GM23338 (cell line): ENCODE data around the gene EIF3B. TPM values are rescaled to one million over a fixed set of nuclear protein-coding genes. Genes with fewer than 3 reads are reported as not detected.

Experiments used
- ATAC-seq: fragments of 200-7000 bp; cut with Tn5 transposase; 3 replicates; pipeline ENCODE4 v1.9.1; 2020
- DNase-seq: peaks from one replicate; pipeline ENCODE4 v3.0.0-alpha.2; 2015; ENCODE audit warnings: low spot score
- H2AFZ ChIP-seq: fragments of 200-600 bp; sonication (generic); 2 replicates; pipeline ENCODE4 v1.8.0; 2016; ENCODE audit warnings: antibody characterized with exemption, mild to moderate bottlenecking, moderate library complexity
- H3F3A ChIP-seq: fragments of 200-600 bp; sonication (generic); replicated peaks from 2 replicates; pipeline ENCODE4 v1.8.0; 2017; ENCODE audit warnings: antibody characterized with exemption, mixed run types, low read depth
- H3K27ac ChIP-seq: fragments of 200-600 bp; sonication (generic); 2 replicates; pipeline ENCODE4 v1.6.1; 2016; ENCODE audit warnings: low read depth
- H3K27me3 ChIP-seq: fragments of 200-600 bp; sonication (generic); 2 replicates; pipeline ENCODE4 v1.8.0; 2016; ENCODE audit warnings: mild to moderate bottlenecking, mixed run types, moderate library complexity; ENCODE audit not compliant: insufficient read depth
- H3K36me3 ChIP-seq: fragments of 200-600 bp; sonication (generic); 2 replicates; pipeline ENCODE4 v1.8.0; 2016; ENCODE audit warnings: mild to moderate bottlenecking; ENCODE audit not compliant: insufficient read depth
- H3K4me1 ChIP-seq: fragments of 200-600 bp; sonication (generic); 2 replicates; pipeline ENCODE4 v1.8.0; 2016; ENCODE audit warnings: mild to moderate bottlenecking, moderate library complexity; ENCODE audit not compliant: insufficient read depth
- H3K4me2 ChIP-seq: fragments of 200-600 bp; sonication (generic); 2 replicates; pipeline ENCODE4 v1.7.1; 2017; ENCODE audit warnings: mixed run types
- H3K4me3 ChIP-seq: fragments of 200-600 bp; sonication (generic); 2 replicates; pipeline ENCODE4 v1.6.1; 2016; ENCODE audit warnings: mixed run types
- H3K79me2 ChIP-seq: fragments of 200-600 bp; sonication (generic); replicated peaks from 2 replicates; pipeline ENCODE4 v1.8.0; 2017; ENCODE audit warnings: mild to moderate bottlenecking; ENCODE audit not compliant: insufficient read depth
- H3K9me2 ChIP-seq: fragments of 200-600 bp; sonication (generic); 2 replicates; pipeline ENCODE4 v1.8.0; 2017; ENCODE audit not compliant: insufficient read depth
- H4K20me1 ChIP-seq: fragments of 200-600 bp; sonication (generic); replicated peaks from 2 replicates; pipeline ENCODE4 v1.8.0; 2017; ENCODE audit warnings: mild to moderate bottlenecking; ENCODE audit not compliant: insufficient read depth
- H3K27ac Mint-ChIP-seq: 2 replicates; pipeline ENCODE4 v1.8.0; 2020; ENCODE audit warnings: inconsistent platforms, mild to moderate bottlenecking, moderate library complexity, mixed read lengths
- H3K27me3 Mint-ChIP-seq: 3 replicates; pipeline ENCODE4 v1.8.0; 2022; ENCODE audit warnings: low read depth, mild to moderate bottlenecking, moderate library complexity, mixed read lengths, inconsistent platforms; ENCODE audit not compliant: insufficient read depth, poor library complexity
- H3K36me3 Mint-ChIP-seq: 3 replicates; pipeline ENCODE4 v1.8.0; 2021; ENCODE audit warnings: low read depth, mild to moderate bottlenecking, inconsistent platforms, moderate library complexity, mixed read lengths
- H3K4me1 Mint-ChIP-seq: 3 replicates; pipeline ENCODE4 v1.8.0; 2020; ENCODE audit warnings: mild to moderate bottlenecking, inconsistent platforms, mixed read lengths
- H3K4me3 Mint-ChIP-seq: 3 replicates; pipeline ENCODE4 v1.8.0; 2021; ENCODE audit warnings: moderate library complexity, mild to moderate bottlenecking, inconsistent platforms, mixed read lengths
- H3K9me3 Mint-ChIP-seq: 3 replicates; pipeline ENCODE4 v1.8.0; 2020; ENCODE audit warnings: moderate library complexity, mild to moderate bottlenecking, inconsistent platforms, mixed read lengths
- EZH2 ChIP-seq: fragments of 200-600 bp; sonication (generic); IDR thresholded peaks from one replicate; pipeline ENCODE4 v1.8.0; 2017; ENCODE audit warnings: antibody characterized with exemption, mild to moderate bottlenecking, low read depth; ENCODE audit not compliant: unreplicated experiment
- JUNB ChIP-seq: IDR thresholded peaks from one replicate; pipeline ENCODE4 v1.6.1; 2016; ENCODE audit warnings: antibody characterized with exemption; ENCODE audit not compliant: unreplicated experiment
- NANOG ChIP-seq: IDR thresholded peaks from 2 replicates; pipeline ENCODE4 v1.6.1; 2016; ENCODE audit warnings: antibody characterized with exemption, borderline replicate concordance
- STAT1 ChIP-seq: IDR thresholded peaks from one replicate; pipeline ENCODE4 v1.6.1; 2016; ENCODE audit warnings: antibody characterized with exemption; ENCODE audit not compliant: unreplicated experiment
- polyA plus RNA-seq: library from polyadenylated mRNA; unstranded; fragments of >200 nt; fragmentation: Nextera tagmentation; extraction: Ambion mirVana; gene quantifications from 2 replicates; pipeline ENCODE4 v1.2.1, GENCODE V29; 2016
- total RNA-seq: library from RNA; depleted of rRNA; stranded (reverse); fragments of >200 nt; shearing (Covaris generic); gene quantifications from 2 replicates; pipeline ENCODE4 v1.2.3, GENCODE V29; 2014
- TF ChIP-seq, protein P1 (sequence below), 2 experiments: fragments of 200-600 bp in 1 of 2; sonication (generic) in 1 of 2; conservative IDR thresholded peaks; 2 replicates each; pipeline versions ENCODE4 v1.5.1 to v1.6.1; 2016 to 2017; ENCODE audit warnings: antibody characterized with exemption in 2 of 2, low read depth in 2 of 2, mild to moderate bottlenecking in 2 of 2, moderate library complexity in 1 of 2
- TF ChIP-seq, protein P2 (sequence below): IDR thresholded peaks from 2 replicates; pipeline ENCODE4 v1.6.1; 2016; ENCODE audit warnings: antibody characterized with exemption
- TF ChIP-seq, protein P3 (sequence below): IDR thresholded peaks from one replicate; pipeline ENCODE4 v1.6.1; 2018; ENCODE audit warnings: antibody characterized with exemption; ENCODE audit not compliant: unreplicated experiment

Gene EIF3B
- total and polyA plus RNA-seq, 2 experiments from 2014 or later: 106 to 355 TPM

DNA sequence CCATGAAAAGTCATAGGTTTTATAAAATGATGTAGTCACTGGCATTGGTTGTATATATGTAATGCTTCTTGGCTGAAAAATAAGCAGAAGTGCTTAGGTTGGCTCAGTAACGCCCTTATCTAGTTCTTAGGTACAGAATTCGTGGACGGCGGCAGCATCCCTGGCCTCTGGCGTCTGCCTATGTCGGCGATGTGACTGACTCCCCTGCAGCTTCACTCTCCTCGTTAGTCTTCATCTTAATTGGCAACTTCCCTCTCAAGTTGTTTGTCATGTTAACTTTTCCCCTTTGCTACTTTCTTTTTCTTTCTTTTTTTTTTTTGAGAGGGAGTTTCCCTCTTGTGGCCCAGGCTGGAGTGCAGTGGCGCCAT lies 67.3 kb downstream of the EIF3B start:
- H3K27me3 Mint-ChIP-seq: peaks cover 4% of the 10 kb centered on the region
- no peaks in the 10 kb centered on the region for H3K36me3 Mint-ChIP-seq

More for the DNA sequence above, 67.3 kb downstream of the EIF3B start:
- Histone ChIP-seq H3K9me2 (no peaks in the 10 kb centered on the region), H3K36me3 (no peaks in the 10 kb centered on the region), H3F3A (0 out of 2 replicates have a peak, but pooled peaks cover 4% of the 10 kb centered on the region), H3K79me2 (peaks cover 32% of the 10 kb centered on the region), H2AFZ (no peak overlapping the region), H3K27ac (no peak overlapping the region), H4K20me1 (no peaks in the 10 kb centered on the region), H3K4me2 (no peak overlapping the region), H3K4me1 (peaks cover 3% of the 10 kb centered on the region), H3K4me3 (no peak overlapping the region), H3K27me3 (no peaks in the 10 kb centered on the region)
- H3K9me3 Mint-ChIP-seq: no peaks in the 10 kb centered on the region
- TF ChIP-seq, protein P1, sequence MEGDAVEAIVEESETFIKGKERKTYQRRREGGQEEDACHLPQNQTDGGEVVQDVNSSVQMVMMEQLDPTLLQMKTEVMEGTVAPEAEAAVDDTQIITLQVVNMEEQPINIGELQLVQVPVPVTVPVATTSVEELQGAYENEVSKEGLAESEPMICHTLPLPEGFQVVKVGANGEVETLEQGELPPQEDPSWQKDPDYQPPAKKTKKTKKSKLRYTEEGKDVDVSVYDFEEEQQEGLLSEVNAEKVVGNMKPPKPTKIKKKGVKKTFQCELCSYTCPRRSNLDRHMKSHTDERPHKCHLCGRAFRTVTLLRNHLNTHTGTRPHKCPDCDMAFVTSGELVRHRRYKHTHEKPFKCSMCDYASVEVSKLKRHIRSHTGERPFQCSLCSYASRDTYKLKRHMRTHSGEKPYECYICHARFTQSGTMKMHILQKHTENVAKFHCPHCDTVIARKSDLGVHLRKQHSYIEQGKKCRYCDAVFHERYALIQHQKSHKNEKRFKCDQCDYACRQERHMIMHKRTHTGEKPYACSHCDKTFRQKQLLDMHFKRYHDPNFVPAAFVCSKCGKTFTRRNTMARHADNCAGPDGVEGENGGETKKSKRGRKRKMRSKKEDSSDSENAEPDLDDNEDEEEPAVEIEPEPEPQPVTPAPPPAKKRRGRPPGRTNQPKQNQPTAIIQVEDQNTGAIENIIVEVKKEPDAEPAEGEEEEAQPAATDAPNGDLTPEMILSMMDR (conservative IDR thresholded peaks at IDR 0.05; ENCODE audit: low read depth in 2 of 2): no peak
- no peak for TF ChIP-seq STAT1
- TF ChIP-seq NANOG: no peak
- no peak for TF ChIP-seq JUNB
- no peak for TF ChIP-seq EZH2
- TF ChIP-seq, protein P2, sequence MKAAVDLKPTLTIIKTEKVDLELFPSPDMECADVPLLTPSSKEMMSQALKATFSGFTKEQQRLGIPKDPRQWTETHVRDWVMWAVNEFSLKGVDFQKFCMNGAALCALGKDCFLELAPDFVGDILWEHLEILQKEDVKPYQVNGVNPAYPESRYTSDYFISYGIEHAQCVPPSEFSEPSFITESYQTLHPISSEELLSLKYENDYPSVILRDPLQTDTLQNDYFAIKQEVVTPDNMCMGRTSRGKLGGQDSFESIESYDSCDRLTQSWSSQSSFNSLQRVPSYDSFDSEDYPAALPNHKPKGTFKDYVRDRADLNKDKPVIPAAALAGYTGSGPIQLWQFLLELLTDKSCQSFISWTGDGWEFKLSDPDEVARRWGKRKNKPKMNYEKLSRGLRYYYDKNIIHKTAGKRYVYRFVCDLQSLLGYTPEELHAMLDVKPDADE: no peak
- TF ChIP-seq, protein P3, sequence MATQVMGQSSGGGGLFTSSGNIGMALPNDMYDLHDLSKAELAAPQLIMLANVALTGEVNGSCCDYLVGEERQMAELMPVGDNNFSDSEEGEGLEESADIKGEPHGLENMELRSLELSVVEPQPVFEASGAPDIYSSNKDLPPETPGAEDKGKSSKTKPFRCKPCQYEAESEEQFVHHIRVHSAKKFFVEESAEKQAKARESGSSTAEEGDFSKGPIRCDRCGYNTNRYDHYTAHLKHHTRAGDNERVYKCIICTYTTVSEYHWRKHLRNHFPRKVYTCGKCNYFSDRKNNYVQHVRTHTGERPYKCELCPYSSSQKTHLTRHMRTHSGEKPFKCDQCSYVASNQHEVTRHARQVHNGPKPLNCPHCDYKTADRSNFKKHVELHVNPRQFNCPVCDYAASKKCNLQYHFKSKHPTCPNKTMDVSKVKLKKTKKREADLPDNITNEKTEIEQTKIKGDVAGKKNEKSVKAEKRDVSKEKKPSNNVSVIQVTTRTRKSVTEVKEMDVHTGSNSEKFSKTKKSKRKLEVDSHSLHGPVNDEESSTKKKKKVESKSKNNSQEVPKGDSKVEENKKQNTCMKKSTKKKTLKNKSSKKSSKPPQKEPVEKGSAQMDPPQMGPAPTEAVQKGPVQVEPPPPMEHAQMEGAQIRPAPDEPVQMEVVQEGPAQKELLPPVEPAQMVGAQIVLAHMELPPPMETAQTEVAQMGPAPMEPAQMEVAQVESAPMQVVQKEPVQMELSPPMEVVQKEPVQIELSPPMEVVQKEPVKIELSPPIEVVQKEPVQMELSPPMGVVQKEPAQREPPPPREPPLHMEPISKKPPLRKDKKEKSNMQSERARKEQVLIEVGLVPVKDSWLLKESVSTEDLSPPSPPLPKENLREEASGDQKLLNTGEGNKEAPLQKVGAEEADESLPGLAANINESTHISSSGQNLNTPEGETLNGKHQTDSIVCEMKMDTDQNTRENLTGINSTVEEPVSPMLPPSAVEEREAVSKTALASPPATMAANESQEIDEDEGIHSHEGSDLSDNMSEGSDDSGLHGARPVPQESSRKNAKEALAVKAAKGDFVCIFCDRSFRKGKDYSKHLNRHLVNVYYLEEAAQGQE: no peak
- no peak overlapping the region for H3K4me3 Mint-ChIP-seq
- ATAC-seq: no peak
- H3K4me1 Mint-ChIP-seq: peaks cover 14% of the 10 kb centered on the region
- no peak overlapping the region for H3K27ac Mint-ChIP-seq
- DNase-seq: no peak
